Esophagus squamous epithelium (tissue), 5 donors: Measurements from ENCODE around the gene LCP1. TPM values are rescaled to one million over a fixed set of nuclear protein-coding genes. Genes with fewer than 3 reads are reported as not detected.
"Not testable (repeated sequence)": the region's sequence is repeated elsewhere in the genome, so short reads cannot be mapped to it uniquely, and the experiment has no call there.

Experiments
- DNase-seq: peaks from one replicate; lab custom pipeline; 2025; lab: John Stamatoyannopoulos, UW
- H3K27ac ChIP-seq, 4 donors: fragments of 200-600 bp; sonication (generic); one replicate each; pipeline ENCODE4 v1.5.1; 2016 to 2019; ENCODE audit warnings: mild to moderate bottlenecking in 1 of 4
- H3K27me3 ChIP-seq, 4 donors: fragments of 200-600 bp; sonication (generic); 1 replicate in 3 of 4; 2 replicates in 1 of 4; pipeline versions ENCODE4 v1.5.1 to v1.6.0; 2017 to 2021; ENCODE audit warnings: antibody characterized with exemption in 1 of 4
- H3K36me3 ChIP-seq, 3 donors: fragments of 200-600 bp; sonication (generic); one replicate each; pipeline ENCODE4 v1.5.1; 2016 to 2019
- H3K4me1 ChIP-seq, 3 donors: fragments of 200-600 bp; sonication (generic); one replicate each; pipeline ENCODE4 v1.5.1; 2017 to 2019
- H3K4me3 ChIP-seq, 4 donors: fragments of 200-600 bp; sonication (generic); 1 replicate in 3 of 4; 2 replicates in 1 of 4; pipeline ENCODE4 v1.5.1; 2016 to 2019; ENCODE audit warnings: mild to moderate bottlenecking in 2 of 4, moderate library complexity in 1 of 4
- H3K9me3 ChIP-seq, 3 donors: fragments of 200-600 bp; sonication (generic); one replicate each; pipeline ENCODE4 v1.5.1; 2016 to 2019
- POLR2A ChIP-seq, 4 donors: fragments of 450-650 bp; IDR thresholded peaks; one replicate each; pipeline ENCODE4 v1.6.1; 2017; ENCODE audit warnings: antibody characterized with exemption in 4 of 4, mild to moderate bottlenecking in 4 of 4, moderate library complexity in 3 of 4
- WGBS, 2 donors: methylation state at CpG; one replicate each; pipeline ENCODE4 v1.1.5; 2018; 5-methylcytosine and 5-hydroxymethylcytosine counted together
- intact Hi-C: fragments of 100-400 bp; cut with DNase I; formaldehyde crosslinking; loops from one replicate; pipeline ENCODE4 v1.15.0; 2022
- total RNA-seq, 4 donors: library from RNA; depleted of rRNA; stranded (reverse); fragments of >200 nt; gene quantifications; one replicate each; pipeline ENCODE4 v1.1.0, GENCODE V29; 2016
- TF ChIP-seq, protein P1 (sequence below), 6 experiments: fragments of 450-650 bp in 4 of 6; fragments of 200-600 bp in 2 of 6; sonication (generic) in 2 of 6; IDR thresholded peaks; one replicate each; pipeline ENCODE4 v1.5.1; 2016 to 2019; ENCODE audit warnings: antibody characterized with exemption in 6 of 6, mild to moderate bottlenecking in 4 of 6, moderate library complexity in 4 of 6
- donor health status: DM: yes; HTN: yes; CAD: no.

LCP1 gene
- total RNA-seq, 4 donors from 2014 or later: 8.7 to 33.9 (median 21.9) TPM

DNA sequence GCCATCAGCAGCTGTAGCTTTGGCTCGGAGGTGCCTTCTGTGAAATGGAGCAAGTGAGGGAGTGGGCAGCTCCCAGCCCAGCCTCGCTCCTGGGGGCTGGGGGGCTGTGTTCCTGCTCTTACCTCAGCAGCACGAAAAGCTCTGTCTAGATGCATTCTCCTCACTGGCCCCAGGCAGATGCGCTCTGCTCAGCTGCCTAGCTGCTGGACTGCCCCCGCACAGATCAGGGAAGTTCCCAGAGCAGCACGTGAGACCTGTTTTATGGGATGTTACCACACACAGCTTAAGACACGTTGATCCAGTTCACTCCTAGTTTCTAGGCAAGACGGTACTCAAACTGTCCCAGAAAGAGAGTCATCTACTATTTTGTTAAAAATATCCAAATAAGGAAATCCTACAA is 13.6 kb downstream of the LCP1 start:
- DNase-seq: no peak
- peaks cover 0 to 35% (median 0%) of the 10 kb centered on the region in 3 donors for H3K4me1 ChIP-seq
- WGBS, 2 donors: 31 to 35% methylated on average over 4 of the region's 8 CpGs
- no peaks in the 10 kb centered on the region for H3K9me3 ChIP-seq
- TF ChIP-seq POLR2A (IDR thresholded peaks at IDR 0.05): no peak
- TF ChIP-seq, protein P1, sequence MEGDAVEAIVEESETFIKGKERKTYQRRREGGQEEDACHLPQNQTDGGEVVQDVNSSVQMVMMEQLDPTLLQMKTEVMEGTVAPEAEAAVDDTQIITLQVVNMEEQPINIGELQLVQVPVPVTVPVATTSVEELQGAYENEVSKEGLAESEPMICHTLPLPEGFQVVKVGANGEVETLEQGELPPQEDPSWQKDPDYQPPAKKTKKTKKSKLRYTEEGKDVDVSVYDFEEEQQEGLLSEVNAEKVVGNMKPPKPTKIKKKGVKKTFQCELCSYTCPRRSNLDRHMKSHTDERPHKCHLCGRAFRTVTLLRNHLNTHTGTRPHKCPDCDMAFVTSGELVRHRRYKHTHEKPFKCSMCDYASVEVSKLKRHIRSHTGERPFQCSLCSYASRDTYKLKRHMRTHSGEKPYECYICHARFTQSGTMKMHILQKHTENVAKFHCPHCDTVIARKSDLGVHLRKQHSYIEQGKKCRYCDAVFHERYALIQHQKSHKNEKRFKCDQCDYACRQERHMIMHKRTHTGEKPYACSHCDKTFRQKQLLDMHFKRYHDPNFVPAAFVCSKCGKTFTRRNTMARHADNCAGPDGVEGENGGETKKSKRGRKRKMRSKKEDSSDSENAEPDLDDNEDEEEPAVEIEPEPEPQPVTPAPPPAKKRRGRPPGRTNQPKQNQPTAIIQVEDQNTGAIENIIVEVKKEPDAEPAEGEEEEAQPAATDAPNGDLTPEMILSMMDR (IDR thresholded peaks at IDR 0.05): no peak
- no peak overlapping the region for H3K27ac ChIP-seq
- peaks cover 0 to 10% (median 0%) of the 10 kb centered on the region in 4 donors for H3K27me3 ChIP-seq
- no peaks in the 10 kb centered on the region for H3K36me3 ChIP-seq
- intact Hi-C loops: no loop called here
- no peak overlapping the region for H3K4me3 ChIP-seq

DNA sequence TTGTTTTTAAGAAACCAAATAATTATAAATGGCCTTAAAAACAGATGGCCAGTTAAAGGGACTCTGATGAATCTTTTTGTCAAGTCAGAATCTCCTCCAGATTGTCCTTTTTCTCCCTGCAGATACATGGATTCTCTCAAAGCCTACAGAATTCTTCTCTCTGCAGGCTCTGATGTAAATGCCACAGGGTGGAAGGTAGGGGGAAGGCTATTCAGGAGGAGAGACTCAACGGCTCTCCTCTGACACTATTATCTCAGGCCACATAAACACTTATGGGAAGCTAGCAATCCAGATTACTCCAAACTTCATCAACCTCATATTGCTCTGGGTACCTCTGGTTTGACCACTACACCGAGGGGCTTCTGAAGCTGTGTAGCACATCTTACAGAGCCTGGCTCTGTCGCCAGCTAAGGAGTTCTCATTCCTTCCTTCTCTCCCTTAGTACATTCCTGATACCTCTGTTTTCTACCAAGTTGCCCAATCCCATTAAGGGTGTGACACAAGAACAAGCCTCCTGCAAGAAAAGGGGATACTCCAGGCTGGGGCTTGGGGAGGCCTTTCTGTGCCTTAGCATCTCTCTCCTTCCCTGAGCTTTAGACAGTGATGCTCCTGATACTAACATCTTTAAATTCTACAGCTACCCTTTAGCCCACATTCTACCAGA is 14.9 kb downstream of the LCP1 start:
- 54 to 73% methylated on average over 3 of the region's 3 CpGs for WGBS, 2 donors
- H3K9me3 ChIP-seq: no peaks in the 10 kb centered on the region
- H3K27me3 ChIP-seq: peaks cover 0 to 7% (median 0%) of the 10 kb centered on the region in 4 donors
- TF ChIP-seq POLR2A (IDR thresholded peaks at IDR 0.05): no peak
- TF ChIP-seq, protein P1 (IDR thresholded peaks at IDR 0.05): no peak
- no peaks in the 10 kb centered on the region for H3K36me3 ChIP-seq
- intact Hi-C loops: no loop called here
- peaks cover 0 to 31% (median 0%) of the 10 kb centered on the region in 3 donors for H3K4me1 ChIP-seq
- no peak for DNase-seq
- H3K27ac ChIP-seq: no peak overlapping the region
- H3K4me3 ChIP-seq: no peak overlapping the region

- DNase-seq: no peak
- 62 to 81% methylated on average over 1 of the region's 1 CpG for WGBS, 2 donors
- Histone ChIP-seq H3K27me3 (peaks cover 0 to 6% (median 0%) of the 10 kb centered on the region in 4 donors), H3K36me3 (no peaks in the 10 kb centered on the region), H3K4me1 (peaks cover 0 to 23% (median 0%) of the 10 kb centered on the region in 3 donors), H3K27ac (no peak overlapping the region), H3K4me3 (no peak overlapping the region), H3K9me3 (no peaks in the 10 kb centered on the region)
- no peak for TF ChIP-seq POLR2A (IDR thresholded peaks at IDR 0.05)
- TF ChIP-seq, protein P1 (IDR thresholded peaks at IDR 0.05): no peak
- intact Hi-C loops: no loop called here
Observed at GRCh38 chr13:46166224-46166584, 15.8 kb downstream of the LCP1 start.

DNA sequence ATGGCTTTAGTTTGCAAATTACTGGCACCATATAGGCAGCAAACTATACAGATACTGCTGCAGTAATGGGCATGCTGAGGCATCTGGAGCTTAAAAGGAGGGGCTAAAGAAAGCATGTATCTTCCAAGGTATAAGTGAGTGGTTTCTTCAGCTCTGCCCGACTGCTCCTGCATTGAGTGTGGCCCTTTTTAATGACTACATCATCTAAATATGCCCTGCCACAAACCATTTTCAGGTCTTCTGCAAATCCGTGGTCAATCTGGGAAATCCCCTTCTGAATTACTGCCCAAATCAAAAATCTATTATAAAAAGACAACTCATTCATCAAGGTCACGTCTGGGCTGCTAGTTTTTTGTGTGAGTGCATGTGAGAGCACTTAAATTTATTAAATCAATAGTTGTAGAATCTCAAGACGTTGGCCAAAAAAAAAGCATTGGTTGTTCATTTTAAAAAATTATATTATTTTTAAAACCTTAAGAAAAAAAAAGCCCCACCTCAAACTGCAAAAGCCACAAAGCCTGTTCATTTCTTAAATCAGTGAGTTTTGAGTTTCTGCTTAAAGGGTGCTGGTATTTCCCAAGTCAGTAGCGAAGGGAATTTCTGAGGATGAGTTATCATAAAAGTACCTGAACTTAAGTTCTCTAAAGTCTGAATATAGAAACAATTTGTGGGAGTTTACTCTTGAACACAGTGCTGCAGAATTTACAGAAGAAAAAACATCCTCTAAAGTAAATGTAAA is 16.3 kb downstream of the LCP1 start:
- intact Hi-C loops: no loop called here
- Histone ChIP-seq H3K4me3 (no peak overlapping the region), H3K27ac (no peak overlapping the region), H3K4me1 (peaks cover 0 to 21% (median 0%) of the 10 kb centered on the region in 3 donors), H3K27me3 (peaks cover 0 to 6% (median 0%) of the 10 kb centered on the region in 4 donors), H3K9me3 (no peaks in the 10 kb centered on the region), H3K36me3 (no peaks in the 10 kb centered on the region)
- TF ChIP-seq, protein P1 (IDR thresholded peaks at IDR 0.05): no peak
- no peak for TF ChIP-seq POLR2A (IDR thresholded peaks at IDR 0.05)
- 22 to 23% methylated on average over 5 of the region's 5 CpGs for WGBS, 2 donors
- no peak for DNase-seq

DNA sequence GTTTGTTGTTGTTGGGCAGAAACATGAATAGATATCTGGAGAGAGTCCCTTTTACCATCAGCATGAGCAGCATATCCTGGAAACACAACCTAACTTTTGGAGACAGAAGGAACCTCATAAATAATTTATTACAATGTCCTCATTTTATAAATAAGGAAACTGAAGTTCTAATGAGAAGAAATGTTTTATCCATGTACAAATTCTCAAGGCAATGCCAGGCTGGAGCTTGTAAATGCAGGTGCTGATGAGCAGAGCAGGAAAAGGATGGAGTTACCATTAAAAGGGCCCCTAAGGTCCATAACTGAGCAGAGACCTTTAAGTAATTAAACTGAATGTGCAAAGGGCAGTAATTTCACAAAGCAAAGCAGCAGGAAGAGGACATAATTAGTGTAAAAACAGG is 17.3 kb downstream of the LCP1 start:
- no peak overlapping the region for H3K27ac ChIP-seq
- TF ChIP-seq, protein P1 (IDR thresholded peaks at IDR 0.05): no peak
- H3K9me3 ChIP-seq: no peaks in the 10 kb centered on the region
- no peak for DNase-seq
- no peak overlapping the region for H3K4me3 ChIP-seq
- peaks cover 0 to 19% (median 0%) of the 10 kb centered on the region in 3 donors for H3K4me1 ChIP-seq
- H3K36me3 ChIP-seq: no peaks in the 10 kb centered on the region
- H3K27me3 ChIP-seq: peaks cover 0 to 13% (median 0%) of the 10 kb centered on the region in 4 donors
- intact Hi-C loops: no loop called here

DNA sequence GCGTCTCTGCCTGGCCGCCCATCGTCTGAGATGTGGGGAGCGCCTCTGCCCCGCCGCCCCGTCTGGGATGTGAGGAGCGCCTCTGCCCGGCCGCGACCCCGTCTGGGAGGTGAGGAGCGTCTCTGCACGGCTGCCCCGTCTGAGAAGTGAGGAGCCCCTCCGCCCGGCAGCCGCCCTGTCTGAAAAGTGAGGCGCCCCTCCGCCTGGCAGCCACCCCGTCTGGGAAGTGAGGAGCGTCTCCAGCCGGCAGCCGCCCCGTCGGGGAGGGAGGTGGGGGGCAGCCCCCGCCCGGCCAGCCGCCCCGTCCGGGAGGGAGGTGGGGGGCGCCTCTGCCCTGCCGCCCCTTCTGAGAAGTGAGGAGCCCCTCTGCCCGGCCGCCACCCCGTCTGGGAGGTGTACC is 19.2 kb downstream of the LCP1 start:
- H3K36me3 ChIP-seq, H3K27ac ChIP-seq, H3K4me3 ChIP-seq, H3K9me3 ChIP-seq, H3K4me1 ChIP-seq, intact Hi-C loops, DNase-seq: not testable (repeated sequence)
- H3K27me3 ChIP-seq: peaks cover 0 to 14% (median 0%) of the 10 kb centered on the region in 4 donors
- no CpG with 5 or more reads among the region's 36 CpGs for WGBS, 2 donors
